Endothelial cell of umbilical vein (primary cell): ENCODE results near the gene PYCR2. TPM values are rescaled to one million over a fixed set of nuclear protein-coding genes. Genes with fewer than 3 reads are reported as not detected.
"Not testable (repeated sequence)": the region's sequence is repeated elsewhere in the genome, so short reads cannot be mapped to it uniquely, and the experiment has no call there.

ENCODE experiments used
- BruUV-seq: library from RNA; stranded (reverse); fragments of 400-500 nt; replicated peaks from 2 replicates; lab custom pipeline; 2021; lab: Mats Ljungman, UMichigan
- CTCF ChIA-PET: fragments of 300-600, 350-600 bp; sonication (Branson Sonifier 250); formaldehyde crosslinking; loops from one replicate; lab custom pipeline; 2021; ENCODE audit warnings: antibody characterized with exemption, inconsistent platforms; lab: Charles Lee
- POLR2A ChIA-PET: fragments of 300-600, 350-600 bp; sonication (Branson Sonifier 250); formaldehyde crosslinking; loops from one replicate; lab custom pipeline; 2021; ENCODE audit warnings: antibody characterized with exemption, inconsistent platforms; lab: Charles Lee
- DNase-seq: peaks from one replicate; pipeline ENCODE4 v3.0.0-alpha.2; 2011; ENCODE audit warnings: low read depth, low spot score
- FAIRE-seq: peaks from 2 replicates; lab custom pipeline; 2011; peaks lifted over from hg19 to GRCh38; lab: Jason Lieb, UNC
- H2AFZ ChIP-seq: 2 replicates; pipeline ENCODE4 v1.6.0; 2012; ENCODE audit warnings: low read depth, low read length, control low read depth, inconsistent platforms
- H3K27ac ChIP-seq: 2 replicates; pipeline ENCODE4 v1.5.1; 2011; ENCODE audit warnings: low read depth, mild to moderate bottlenecking, control low read depth, low read length, moderate library complexity; ENCODE audit not compliant: insufficient read depth
- H3K27me3 ChIP-seq, 2 experiments: 2 replicates each; pipeline versions ENCODE4 v1.6.0 to v1.6.1; 2011; ENCODE audit warnings: low read length in 2 of 2, mixed read lengths in 1 of 2; ENCODE audit not compliant: control insufficient read depth in 2 of 2, insufficient read depth in 2 of 2
- H3K36me3 ChIP-seq, 2 experiments: 2 replicates in 1 of 2; 3 replicates in 1 of 2; pipeline ENCODE4 v1.5.1; 2011; ENCODE audit warnings: low read length in 2 of 2, mild to moderate bottlenecking in 1 of 2, moderate library complexity in 1 of 2; ENCODE audit not compliant: control insufficient read depth in 2 of 2, insufficient read depth in 2 of 2; ENCODE audit errors: extremely low read depth in 1 of 2
- H3K4me1 ChIP-seq: 3 replicates; pipeline ENCODE4 v1.5.1; 2011; ENCODE audit warnings: mild to moderate bottlenecking, low read length; ENCODE audit not compliant: control insufficient read depth, insufficient read depth; ENCODE audit errors: extremely low read depth
- H3K4me2 ChIP-seq: 2 replicates; pipeline ENCODE4 v1.6.1; 2011; ENCODE audit warnings: low read length, control low read depth, mixed read lengths; ENCODE audit not compliant: insufficient read depth
- H3K4me3 ChIP-seq, 3 experiments: fragments of 200-600 bp in 1 of 3; sonication (generic), shearing (Covaris generic) in 1 of 3; replicated peaks in 1 of 3; 2 replicates each; pipeline ENCODE4 v1.5.1; 2011 to 2016; ENCODE audit warnings: control low read depth in 3 of 3, low read length in 3 of 3, mild to moderate bottlenecking in 2 of 3, inconsistent platforms in 1 of 3, low read depth in 1 of 3, moderate library complexity in 1 of 3; ENCODE audit not compliant: insufficient read depth in 1 of 3
- H3K79me2 ChIP-seq: 2 replicates; pipeline ENCODE4 v1.6.0; 2012; ENCODE audit warnings: low read length, inconsistent platforms; ENCODE audit not compliant: control insufficient read depth, insufficient read depth
- H3K9ac ChIP-seq: replicated peaks from 2 replicates; pipeline ENCODE3; 2011; ENCODE audit warnings: low read length, control low read depth; ENCODE audit not compliant: insufficient read depth; ENCODE audit errors: extremely low read depth
- H3K9me1 ChIP-seq: replicated peaks from 3 replicates; pipeline ENCODE4 v1.6.0; 2011; ENCODE audit warnings: mild to moderate bottlenecking, low read length; ENCODE audit not compliant: control insufficient read depth, insufficient read depth; ENCODE audit errors: extremely low read depth
- H3K9me3 ChIP-seq: replicated peaks from 2 replicates; pipeline ENCODE4 v1.5.1; 2012; ENCODE audit warnings: low read length, inconsistent platforms; ENCODE audit not compliant: control insufficient read depth, insufficient read depth
- H4K20me1 ChIP-seq: replicated peaks from 2 replicates; pipeline ENCODE3; 2011; ENCODE audit warnings: mild to moderate bottlenecking, low read length; ENCODE audit not compliant: control insufficient read depth, insufficient read depth; ENCODE audit errors: extremely low read depth
- EZH2 ChIP-seq: IDR thresholded peaks from 2 replicates; pipeline ENCODE4 v1.6.1; 2012; ENCODE audit warnings: borderline replicate concordance, low read depth, mild to moderate bottlenecking, moderate library complexity, low read length, inconsistent platforms; ENCODE audit not compliant: severe bottlenecking
- FOS ChIP-seq: IDR thresholded peaks from 2 replicates; pipeline ENCODE4 v1.6.1; 2011; ENCODE audit warnings: mild to moderate bottlenecking, low read length, moderate library complexity, borderline replicate concordance; ENCODE audit not compliant: insufficient read depth
- GATA2 ChIP-seq: IDR thresholded peaks from 2 replicates; pipeline ENCODE4 v1.7.0; 2011; ENCODE audit warnings: low read depth, mild to moderate bottlenecking, moderate library complexity, mixed read lengths, low read length; ENCODE audit not compliant: insufficient read length, insufficient read depth
- JUN ChIP-seq: IDR thresholded peaks from 2 replicates; pipeline ENCODE4 v1.6.1; 2011; ENCODE audit warnings: borderline replicate concordance, low read depth; ENCODE audit not compliant: insufficient read length, insufficient read depth
- MYC ChIP-seq: IDR thresholded peaks from one replicate; pipeline ENCODE4 v1.6.1; 2011; ENCODE audit warnings: mild to moderate bottlenecking, low read depth, low read length
- POLR2A ChIP-seq: IDR thresholded peaks from 2 replicates; pipeline ENCODE4 v1.6.1; 2012; ENCODE audit warnings: low read depth, mild to moderate bottlenecking, control low read depth, low read length
- POLR2AphosphoS5 ChIP-seq: IDR thresholded peaks from 2 replicates; pipeline ENCODE4 v1.6.1; 2012; ENCODE audit warnings: low read depth, mild to moderate bottlenecking, control low read depth, low read length, moderate library complexity; ENCODE audit not compliant: insufficient read depth
- dilution Hi-C: fragments of 300-500 bp; cut with MboI; formaldehyde crosslinking; loops from one replicate; pipeline ENCODE4 v1.15.0; 2019; ENCODE audit warnings: low sequenced_read_pairs; ENCODE audit not compliant: extremely low pct_ligation_motif_present
- intact Hi-C: fragments of 100-400 bp; cut with micrococcal nuclease; formaldehyde crosslinking; loops from one replicate; pipeline ENCODE4 v1.10.0; 2022
- polyA plus RNA-seq, 4 experiments: library from polyadenylated mRNA; depleted of rRNA in 3 of 4; stranded (reverse) in 3 of 4; unstranded in 1 of 4; fragments of >200 nt; gene quantifications; 2 replicates each; pipeline versions ENCODE4 v1.2.1 to v1.2.3, GENCODE V29; 2011 to 2012; ENCODE audit warnings: missing spikeins in 1 of 4
- total RNA-seq: library from RNA; stranded (reverse); gene quantifications from 2 replicates; pipeline ENCODE4 v1.2.3, GENCODE V29; 2021
- TF ChIP-seq, protein P1 (sequence below): IDR thresholded peaks from 2 replicates; pipeline ENCODE4 v1.6.1; 2011; ENCODE audit not compliant: insufficient read depth, insufficient read length
- TF ChIP-seq, protein P2 (sequence below), 2 donors: IDR thresholded peaks; 1 replicate in 1 of 2; 2 replicates in 1 of 2; pipeline ENCODE4 v1.5.1; 2011; ENCODE audit warnings: low read length in 2 of 2, mild to moderate bottlenecking in 2 of 2, moderate library complexity in 2 of 2, control low read depth in 1 of 2, inconsistent platforms in 1 of 2, low read depth in 1 of 2; ENCODE audit not compliant: insufficient read depth in 1 of 2; ENCODE audit errors: extremely low read depth in 1 of 2

Gene PYCR2
- total and polyA plus RNA-seq, 2 donors (not counting 3 experiments of a cell fraction or from before 2014, with no cell fraction given), result 64.6 to 65.1 TPM

DNA sequence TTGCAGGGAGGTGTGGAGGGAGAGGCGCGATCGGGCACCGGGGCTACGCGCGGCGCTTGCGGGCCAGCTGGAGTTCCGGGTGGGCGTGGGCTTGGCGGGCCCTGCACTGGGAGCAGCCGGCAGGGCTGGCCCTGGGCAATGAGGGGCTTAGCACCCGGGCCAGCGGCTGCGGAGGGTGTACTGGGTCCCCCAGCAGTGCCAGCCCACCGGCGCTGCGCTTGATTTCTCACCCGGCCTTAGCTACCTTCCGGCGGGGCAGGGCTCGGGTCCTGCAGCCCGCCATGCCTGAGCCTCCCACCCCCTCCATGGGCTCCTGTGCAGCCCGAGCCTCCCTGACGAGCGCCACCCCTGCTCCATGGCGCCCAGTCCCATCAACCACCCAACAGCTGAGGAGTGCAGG lies 45.7 kb upstream of the PYCR2 start:
- BruUV-seq, H3K4me3 ChIP-seq, H3K9me3 ChIP-seq, H3K9me1 ChIP-seq, FAIRE-seq, dilution Hi-C loops, H3K27me3 ChIP-seq, DNase-seq, H3K4me2 ChIP-seq, H4K20me1 ChIP-seq, H3K27ac ChIP-seq, H2AFZ ChIP-seq, H3K9ac ChIP-seq, H3K4me1 ChIP-seq, H3K79me2 ChIP-seq, H3K36me3 ChIP-seq: not testable (repeated sequence)
- ChIA-PET CTCF (interaction anchor here (3.0 kb wide), 1 partner anchor 495 kb away, joined by 13 read pairs; no protein-coding TSS in a partner anchor), POLR2A (interaction anchor here (0.6 to 1.1 kb wide), 3 partner anchors 46 to 182 kb away, joined by 3 read pairs; partner anchors contain the start of gene PYCR2)
- intact Hi-C loops, result loop anchor here (10.0 kb wide), 2 partner anchors 415 to 645 kb away; no protein-coding TSS in a partner anchor

DNA sequence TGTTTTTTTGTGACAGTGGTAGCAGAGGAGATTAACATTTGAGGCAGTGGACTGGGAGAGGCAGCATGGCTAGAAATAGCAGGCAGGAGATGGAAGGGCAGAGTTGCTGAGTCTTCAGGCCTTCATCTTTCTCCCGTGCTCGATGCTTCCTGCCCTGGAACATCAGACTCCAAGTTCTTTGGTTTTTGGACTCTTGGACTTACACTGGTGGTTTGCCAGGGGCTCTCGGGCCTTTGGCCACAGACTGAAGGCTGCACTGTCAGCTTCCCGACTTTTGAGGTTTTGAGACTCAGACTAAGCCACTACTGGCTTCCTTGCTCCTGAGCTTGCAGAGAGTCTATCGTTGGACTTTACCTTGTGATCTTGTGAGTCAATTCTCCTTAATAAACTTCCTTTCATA lies 41.2 kb upstream of the PYCR2 start:
- POLR2A ChIA-PET, result no interaction called here
- H3K36me3 ChIP-seq, result no peaks in the 10 kb centered on the region
- H2AFZ ChIP-seq, result no peak overlapping the region
- no peaks in the 10 kb centered on the region for H3K9me3 ChIP-seq
- CTCF ChIA-PET, result interaction anchor here (1.5 kb wide), 1 partner anchor 22 kb away, joined by 4 read pairs; no protein-coding TSS in a partner anchor
- H4K20me1 ChIP-seq, result no peaks in the 10 kb centered on the region
- no peak overlapping the region for H3K4me2 ChIP-seq
- H3K9ac ChIP-seq, result no peak overlapping the region
- H3K4me1 ChIP-seq, result no peaks in the 10 kb centered on the region
- H3K4me3 ChIP-seq, result no peak overlapping the region
- no peak for DNase-seq
- no peak overlapping the region for H3K27ac ChIP-seq
- dilution Hi-C loops, result no loop called here
- peaks cover 0 to 5% of the 10 kb centered on the region in 2 experiments for H3K27me3 ChIP-seq
- H3K9me1 ChIP-seq, result no peaks in the 10 kb centered on the region
- FAIRE-seq, result no peak
- H3K79me2 ChIP-seq, result no peaks in the 10 kb centered on the region
- no TSS peak for BruUV-seq
- intact Hi-C loops, result no loop called here
- TF ChIP-seq MYC (no peak), JUN (no peak), GATA2 (no peak), POLR2A (no peak), POLR2AphosphoS5 (no peak), FOS (no peak), EZH2 (no peak)
- TF ChIP-seq, protein P1, sequence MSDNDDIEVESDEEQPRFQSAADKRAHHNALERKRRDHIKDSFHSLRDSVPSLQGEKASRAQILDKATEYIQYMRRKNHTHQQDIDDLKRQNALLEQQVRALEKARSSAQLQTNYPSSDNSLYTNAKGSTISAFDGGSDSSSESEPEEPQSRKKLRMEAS, result no peak
- TF ChIP-seq, protein P2, sequence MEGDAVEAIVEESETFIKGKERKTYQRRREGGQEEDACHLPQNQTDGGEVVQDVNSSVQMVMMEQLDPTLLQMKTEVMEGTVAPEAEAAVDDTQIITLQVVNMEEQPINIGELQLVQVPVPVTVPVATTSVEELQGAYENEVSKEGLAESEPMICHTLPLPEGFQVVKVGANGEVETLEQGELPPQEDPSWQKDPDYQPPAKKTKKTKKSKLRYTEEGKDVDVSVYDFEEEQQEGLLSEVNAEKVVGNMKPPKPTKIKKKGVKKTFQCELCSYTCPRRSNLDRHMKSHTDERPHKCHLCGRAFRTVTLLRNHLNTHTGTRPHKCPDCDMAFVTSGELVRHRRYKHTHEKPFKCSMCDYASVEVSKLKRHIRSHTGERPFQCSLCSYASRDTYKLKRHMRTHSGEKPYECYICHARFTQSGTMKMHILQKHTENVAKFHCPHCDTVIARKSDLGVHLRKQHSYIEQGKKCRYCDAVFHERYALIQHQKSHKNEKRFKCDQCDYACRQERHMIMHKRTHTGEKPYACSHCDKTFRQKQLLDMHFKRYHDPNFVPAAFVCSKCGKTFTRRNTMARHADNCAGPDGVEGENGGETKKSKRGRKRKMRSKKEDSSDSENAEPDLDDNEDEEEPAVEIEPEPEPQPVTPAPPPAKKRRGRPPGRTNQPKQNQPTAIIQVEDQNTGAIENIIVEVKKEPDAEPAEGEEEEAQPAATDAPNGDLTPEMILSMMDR (IDR thresholded peaks at IDR 0.05; ENCODE audit: extremely low read depth in 1 of 2, insufficient read depth in 1 of 2, low read depth in 1 of 2, low read length in 2 of 2), result no peak
